ENCODE measurements around the gene ZNHIT6. TPM values are rescaled to one million over a fixed set of nuclear protein-coding genes. Genes with fewer than 3 reads are reported as not detected.

ZNHIT6 gene
- total and polyA plus RNA-seq, 5 donors from 2014 or later, result 14.5 to 20.3 (median 16.4) TPM

- peaks cover 0 to 1% of the 10 kb centered on the region in 2 experiments for H3K9me3 ChIP-seq (ENCODE audit: control insufficient read depth in 2 of 2, low read length in 2 of 2)
- no peaks in the 10 kb centered on the region for H3K27me3 Mint-ChIP-seq
- peaks cover 1 to 8% (median 3%) of the 10 kb centered on the region in 7 donors for H3K9me3 Mint-ChIP-seq
- peaks cover 55% of the 10 kb centered on the region for H3K36me3 Mint-ChIP-seq
- no peak for DNase-seq
- no peak overlapping the region for H3K27ac ChIP-seq (ENCODE audit: insufficient read depth, low read length, poor library complexity, severe bottlenecking)
- no peak overlapping the region for H3K4me3 ChIP-seq (ENCODE audit: low read depth, low read length)
- peaks cover 0 to 2% (median 0%) of the 10 kb centered on the region in 4 donors for H3K4me1 Mint-ChIP-seq
- no peaks in the 10 kb centered on the region for H3K4me1 ChIP-seq (ENCODE audit: control insufficient read depth, insufficient read depth, low read length, poor library complexity, severe bottlenecking)
- no peak overlapping the region for H3K27ac Mint-ChIP-seq
- H3K36me3 ChIP-seq (ENCODE audit: control insufficient read depth, insufficient read depth, low read length), result no peaks in the 10 kb centered on the region
- no peak overlapping the region for H3K4me3 Mint-ChIP-seq
- no peak for ATAC-seq (ENCODE audit: low read depth in 2 of 2)
- H3K27me3 ChIP-seq (ENCODE audit: control insufficient read depth, insufficient read depth, low read length), result no peaks in the 10 kb centered on the region
These were observed 78.7 kb downstream of the ZNHIT6 start for GRCh38 chr1:85629532-85629920.

DNA sequence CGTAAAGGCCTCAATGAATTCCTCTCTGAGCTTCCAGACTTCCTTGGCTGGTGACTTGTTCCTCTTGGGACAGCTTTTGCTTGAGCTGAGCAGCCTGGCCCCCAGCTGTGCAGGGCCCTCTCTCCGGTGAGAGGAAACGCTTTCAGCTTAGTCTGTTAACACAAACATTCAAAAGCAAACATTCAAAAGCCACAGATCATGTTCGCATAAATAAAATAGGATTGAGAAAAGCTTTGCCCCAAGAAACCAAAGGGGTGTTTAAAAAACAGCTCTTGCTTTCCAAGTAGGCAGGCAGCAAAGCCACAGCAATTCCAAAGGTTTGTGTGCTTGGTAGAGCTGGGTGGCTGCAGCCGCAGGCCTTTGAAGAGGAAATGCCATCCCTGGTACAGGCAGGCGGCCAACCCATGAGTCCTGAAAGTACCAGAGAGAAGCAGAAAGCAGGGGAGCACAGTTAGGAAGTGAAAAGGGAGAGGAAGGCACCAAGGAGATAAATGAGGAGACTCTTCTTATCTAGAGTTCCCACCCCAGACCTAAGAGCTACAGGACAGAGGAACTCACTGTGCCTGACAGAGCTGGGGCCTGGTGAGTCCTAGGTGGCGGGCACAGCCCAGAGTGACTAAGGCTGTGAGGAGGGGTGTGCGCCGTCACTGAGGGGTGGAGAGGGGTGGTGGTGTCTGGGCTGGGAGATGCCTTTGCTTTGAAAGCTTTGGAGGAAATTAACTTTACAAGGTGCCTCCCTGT lies 79.3 kb downstream of the ZNHIT6 start:
- peaks cover 58% of the 10 kb centered on the region for H3K36me3 Mint-ChIP-seq
- H3K9me3 Mint-ChIP-seq, result peaks cover 1 to 8% (median 5%) of the 10 kb centered on the region in 7 donors
- H3K27ac Mint-ChIP-seq, result no peak overlapping the region
- Histone ChIP-seq H3K27me3 (ENCODE audit: control insufficient read depth, insufficient read depth, low read length) (no peaks in the 10 kb centered on the region), H3K9me3 (ENCODE audit: control insufficient read depth in 2 of 2, low read length in 2 of 2) (peaks cover 0 to 1% of the 10 kb centered on the region in 2 experiments), H3K36me3 (ENCODE audit: control insufficient read depth, insufficient read depth, low read length) (no peaks in the 10 kb centered on the region), H3K4me1 (ENCODE audit: control insufficient read depth, insufficient read depth, low read length, poor library complexity, severe bottlenecking) (no peaks in the 10 kb centered on the region), H3K4me3 (ENCODE audit: low read depth, low read length) (no peak overlapping the region), H3K27ac (ENCODE audit: insufficient read depth, low read length, poor library complexity, severe bottlenecking) (no peak overlapping the region)
- no peak for ATAC-seq (ENCODE audit: low read depth in 2 of 2)
- no peak for DNase-seq
- no peak overlapping the region for H3K4me3 Mint-ChIP-seq
- H3K27me3 Mint-ChIP-seq, result no peaks in the 10 kb centered on the region
- peaks cover 0 to 2% (median 0%) of the 10 kb centered on the region in 4 donors for H3K4me1 Mint-ChIP-seq

- Mint-ChIP-seq H3K4me1 (peaks cover 0 to 6% (median 0%) of the 10 kb centered on the region in 4 donors), H3K36me3 (peaks cover 66% of the 10 kb centered on the region), H3K9me3 (peaks cover 0 to 24% (median 10%) of the 10 kb centered on the region in 7 donors), H3K27ac (no peak overlapping the region), H3K27me3 (no peaks in the 10 kb centered on the region), H3K4me3 (no peak overlapping the region)
- H3K36me3 ChIP-seq (ENCODE audit: control insufficient read depth, insufficient read depth, low read length), result no peaks in the 10 kb centered on the region
- no peak for DNase-seq
- H3K4me1 ChIP-seq (ENCODE audit: control insufficient read depth, insufficient read depth, low read length, poor library complexity, severe bottlenecking), result no peaks in the 10 kb centered on the region
- ATAC-seq (ENCODE audit: low read depth in 2 of 2), result no peak
- no peak overlapping the region for H3K4me3 ChIP-seq (ENCODE audit: low read depth, low read length)
- H3K27me3 ChIP-seq (ENCODE audit: control insufficient read depth, insufficient read depth, low read length), result no peaks in the 10 kb centered on the region
- peaks cover 2 to 6% of the 10 kb centered on the region in 2 experiments for H3K9me3 ChIP-seq (ENCODE audit: control insufficient read depth in 2 of 2, low read length in 2 of 2)
- no peak overlapping the region for H3K27ac ChIP-seq (ENCODE audit: insufficient read depth, low read length, poor library complexity, severe bottlenecking)
These were observed 81.4 kb downstream of the ZNHIT6 start for GRCh38 chr1:85626818-85627217.

GRCh38 chr1:85624361-85624760 lies 83.9 kb downstream of the ZNHIT6 start:
- peaks cover 0 to 7% (median 0%) of the 10 kb centered on the region in 4 donors for H3K4me1 Mint-ChIP-seq
- H3K36me3 Mint-ChIP-seq, result peaks cover 62% of the 10 kb centered on the region
- ATAC-seq (ENCODE audit: low read depth in 2 of 2) (no peak), DNase-seq (no peak)
- H3K27ac Mint-ChIP-seq, result no peak overlapping the region
- Histone ChIP-seq H3K27me3 (ENCODE audit: control insufficient read depth, insufficient read depth, low read length) (no peaks in the 10 kb centered on the region), H3K4me1 (ENCODE audit: control insufficient read depth, insufficient read depth, low read length, poor library complexity, severe bottlenecking) (no peaks in the 10 kb centered on the region), H3K27ac (ENCODE audit: insufficient read depth, low read length, poor library complexity, severe bottlenecking) (no peak overlapping the region), H3K4me3 (ENCODE audit: low read depth, low read length) (no peak overlapping the region), H3K36me3 (ENCODE audit: control insufficient read depth, insufficient read depth, low read length) (no peaks in the 10 kb centered on the region), H3K9me3 (ENCODE audit: control insufficient read depth in 2 of 2, low read length in 2 of 2) (peaks cover 11 to 13% of the 10 kb centered on the region in 2 experiments)
- H3K27me3 Mint-ChIP-seq, result no peaks in the 10 kb centered on the region
- H3K9me3 Mint-ChIP-seq, result peaks cover 4 to 36% (median 13%) of the 10 kb centered on the region in 7 donors
- H3K4me3 Mint-ChIP-seq, result no peak overlapping the region

DNA sequence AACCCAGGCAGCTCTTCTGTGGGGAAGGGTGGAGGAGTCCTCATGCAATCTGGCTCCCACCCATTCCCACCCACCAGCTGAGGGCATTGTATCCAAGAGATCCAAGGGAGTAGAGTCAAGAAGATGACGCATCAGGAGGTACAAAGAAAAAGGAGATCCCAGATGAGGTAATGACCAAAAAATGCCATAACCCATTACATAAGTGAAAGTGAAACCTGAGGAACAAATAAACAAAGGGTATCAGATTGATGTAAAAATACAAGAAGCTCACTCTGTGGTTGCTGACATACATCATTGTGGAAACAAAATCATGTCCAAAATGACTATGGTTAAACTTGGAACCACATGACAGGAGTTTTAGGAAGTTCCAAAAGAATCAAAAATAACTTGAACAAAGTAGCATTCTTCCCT lies 85.2 kb downstream of the ZNHIT6 start:
- H3K27ac Mint-ChIP-seq, result no peak overlapping the region
- H3K36me3 Mint-ChIP-seq, result peaks cover 54% of the 10 kb centered on the region
- peaks cover 4 to 36% (median 13%) of the 10 kb centered on the region in 7 donors for H3K9me3 Mint-ChIP-seq

GRCh38 chr1:85621430-85621829 lies 86.8 kb downstream of the ZNHIT6 start:
- Histone ChIP-seq H3K27ac (ENCODE audit: insufficient read depth, low read length, poor library complexity, severe bottlenecking) (no peak overlapping the region), H3K4me1 (ENCODE audit: control insufficient read depth, insufficient read depth, low read length, poor library complexity, severe bottlenecking) (no peaks in the 10 kb centered on the region), H3K9me3 (ENCODE audit: control insufficient read depth in 2 of 2, low read length in 2 of 2) (peaks cover 11% of the 10 kb centered on the region in 2 experiments), H3K36me3 (ENCODE audit: control insufficient read depth, insufficient read depth, low read length) (no peaks in the 10 kb centered on the region), H3K4me3 (ENCODE audit: low read depth, low read length) (no peak overlapping the region), H3K27me3 (ENCODE audit: control insufficient read depth, insufficient read depth, low read length) (no peaks in the 10 kb centered on the region)
- Mint-ChIP-seq H3K27ac (no peak overlapping the region), H3K4me1 (peaks cover 0 to 7% (median 0%) of the 10 kb centered on the region in 4 donors), H3K27me3 (no peaks in the 10 kb centered on the region), H3K4me3 (no peak overlapping the region), H3K9me3 (peaks cover 4 to 36% (median 12%) of the 10 kb centered on the region in 7 donors), H3K36me3 (peaks cover 46% of the 10 kb centered on the region)
- DNase-seq, result no peak
- ATAC-seq (ENCODE audit: low read depth in 2 of 2), result no peak

More for the DNA sequence above, 85.2 kb downstream of the ZNHIT6 start:
- ATAC-seq (ENCODE audit: low read depth in 2 of 2), result no peak
- peak in 1 of 3 donors; percentile 10 for DNase-seq
- Histone ChIP-seq H3K9me3 (ENCODE audit: control insufficient read depth in 2 of 2, low read length in 2 of 2) (peaks cover 11 to 13% of the 10 kb centered on the region in 2 experiments), H3K4me1 (ENCODE audit: control insufficient read depth, insufficient read depth, low read length, poor library complexity, severe bottlenecking) (no peaks in the 10 kb centered on the region), H3K27ac (ENCODE audit: insufficient read depth, low read length, poor library complexity, severe bottlenecking) (no peak overlapping the region), H3K27me3 (ENCODE audit: control insufficient read depth, insufficient read depth, low read length) (no peaks in the 10 kb centered on the region), H3K4me3 (ENCODE audit: low read depth, low read length) (no peak overlapping the region), H3K36me3 (ENCODE audit: control insufficient read depth, insufficient read depth, low read length) (no peaks in the 10 kb centered on the region)
- H3K27me3 Mint-ChIP-seq, result no peaks in the 10 kb centered on the region
- no peak overlapping the region for H3K4me3 Mint-ChIP-seq
- H3K4me1 Mint-ChIP-seq, result peaks cover 0 to 7% (median 0%) of the 10 kb centered on the region in 4 donors

GRCh38 chr1:85617633-85618100 lies 90.6 kb downstream of the ZNHIT6 start:
- H3K4me3 Mint-ChIP-seq, result no peak overlapping the region
- no peaks in the 10 kb centered on the region for H3K27me3 ChIP-seq (ENCODE audit: control insufficient read depth, insufficient read depth, low read length)
- no peaks in the 10 kb centered on the region for H3K27me3 Mint-ChIP-seq
- DNase-seq (no peak), ATAC-seq (ENCODE audit: low read depth in 2 of 2) (no peak)
- no peak overlapping the region for H3K27ac Mint-ChIP-seq
- peaks cover 25% of the 10 kb centered on the region for H3K36me3 Mint-ChIP-seq
- H3K4me1 ChIP-seq (ENCODE audit: control insufficient read depth, insufficient read depth, low read length, poor library complexity, severe bottlenecking), result no peaks in the 10 kb centered on the region
- peaks cover 0 to 7% (median 0%) of the 10 kb centered on the region in 4 donors for H3K4me1 Mint-ChIP-seq
- H3K9me3 Mint-ChIP-seq, result peaks cover 4 to 20% (median 7%) of the 10 kb centered on the region in 7 donors
- H3K36me3 ChIP-seq (ENCODE audit: control insufficient read depth, insufficient read depth, low read length), result no peaks in the 10 kb centered on the region
- no peak overlapping the region for H3K27ac ChIP-seq (ENCODE audit: insufficient read depth, low read length, poor library complexity, severe bottlenecking)
- peaks cover 11% of the 10 kb centered on the region in 2 experiments for H3K9me3 ChIP-seq (ENCODE audit: control insufficient read depth in 2 of 2, low read length in 2 of 2)
- H3K4me3 ChIP-seq (ENCODE audit: low read depth, low read length), result no peak overlapping the region

All from CD4-positive, CD25-positive, alpha-beta regulatory T cell (primary cell).